GM23248 (cell line): Measurements from ENCODE around the gene DYSF. TPM values are rescaled to one million over a fixed set of nuclear protein-coding genes. Genes with fewer than 3 reads are reported as not detected.

Source experiments
- DNase-seq: peaks from one replicate; pipeline ENCODE4 v3.0.0-alpha.2; 2015
- H2AFZ ChIP-seq: fragments of 200-600 bp; sonication (generic); 2 replicates; pipeline ENCODE4 v1.6.1; 2016; ENCODE audit warnings: antibody characterized with exemption
- H3F3A ChIP-seq: fragments of 200-600 bp; sonication (generic); 2 replicates; pipeline ENCODE4 v1.6.1; 2016; ENCODE audit warnings: mild to moderate bottlenecking, antibody characterized with exemption, mixed run types; ENCODE audit not compliant: insufficient read depth
- H3K27ac ChIP-seq: fragments of 200-600 bp; sonication (generic); 2 replicates; pipeline ENCODE4 v1.5.1; 2016; ENCODE audit warnings: mild to moderate bottlenecking
- H3K27me3 ChIP-seq: fragments of 200-600 bp; sonication (generic); replicated peaks from 2 replicates; pipeline ENCODE4 v1.6.1; 2016; ENCODE audit warnings: mild to moderate bottlenecking; ENCODE audit not compliant: insufficient read depth
- H3K36me3 ChIP-seq: fragments of 200-600 bp; sonication (generic); 2 replicates; pipeline ENCODE4 v1.6.1; 2016; ENCODE audit warnings: low read depth, mild to moderate bottlenecking
- H3K4me1 ChIP-seq: fragments of 200-600 bp; sonication (generic); 2 replicates; pipeline ENCODE4 v1.6.1; 2016; ENCODE audit warnings: mild to moderate bottlenecking; ENCODE audit not compliant: insufficient read depth
- H3K4me2 ChIP-seq: fragments of 200-600 bp; sonication (generic); one replicate; pipeline ENCODE4 v1.6.1; 2016; ENCODE audit warnings: mild to moderate bottlenecking; ENCODE audit not compliant: unreplicated experiment
- H3K4me3 ChIP-seq: fragments of 200-600 bp; sonication (generic); 2 replicates; pipeline ENCODE4 v1.5.1; 2016; ENCODE audit warnings: mild to moderate bottlenecking
- H3K79me2 ChIP-seq: fragments of 200-600 bp; sonication (generic); 2 replicates; pipeline ENCODE4 v1.6.1; 2016; ENCODE audit warnings: mild to moderate bottlenecking; ENCODE audit not compliant: insufficient read depth
- H3K9ac ChIP-seq: fragments of 200-600 bp; sonication (generic); 2 replicates; pipeline ENCODE4 v1.6.1; 2016; ENCODE audit warnings: mild to moderate bottlenecking
- H3K9me2 ChIP-seq: fragments of 200-600 bp; sonication (generic); 2 replicates; pipeline ENCODE4 v1.6.1; 2016; ENCODE audit warnings: mixed run types, mild to moderate bottlenecking, moderate library complexity; ENCODE audit not compliant: insufficient read depth
- H3K9me3 ChIP-seq: fragments of 200-600 bp; sonication (generic); one replicate; pipeline ENCODE4 v1.6.1; 2017; ENCODE audit warnings: low read depth
- H4K20me1 ChIP-seq: fragments of 200-600 bp; sonication (generic); 2 replicates; pipeline ENCODE4 v1.6.0; 2016; ENCODE audit not compliant: insufficient read depth
- EZH2 ChIP-seq: fragments of 200-600 bp; sonication (generic); IDR thresholded peaks from 2 replicates; pipeline ENCODE4 v1.6.1; 2018; ENCODE audit warnings: antibody characterized with exemption, mild to moderate bottlenecking; ENCODE audit not compliant: insufficient read depth, poor library complexity, severe bottlenecking
- EZH2phosphoT487 ChIP-seq: fragments of 200-600 bp; sonication (generic); IDR thresholded peaks from 2 replicates; pipeline ENCODE4 v1.6.1; 2018; ENCODE audit warnings: antibody characterized with exemption, moderate library complexity, mild to moderate bottlenecking, low read depth; ENCODE audit not compliant: insufficient read depth
- WGBS, 2 experiments: methylation state at CpG; one replicate each; pipeline ENCODE4 v1.1.6; 2015 to 2017; ENCODE audit warnings: low lambda C conversion rate in 2 of 2, low coverage in 1 of 2; ENCODE audit errors: missing lambda C conversion rate in 2 of 2; 5-methylcytosine and 5-hydroxymethylcytosine counted together
- in situ Hi-C: fragments of 300-500 bp; cut with MboI; formaldehyde crosslinking; loops from 2 replicates; pipeline ENCODE4 v1.15.0; 2020
- polyA plus RNA-seq: library from polyadenylated mRNA; unstranded; fragments of >200 nt; fragmentation: Nextera tagmentation; extraction: Ambion mirVana; gene quantifications from 2 replicates; pipeline ENCODE4 v1.2.1, GENCODE V29; 2016
- total RNA-seq: library from RNA; depleted of rRNA; stranded (reverse); fragments of >200 nt; shearing (Covaris generic); gene quantifications from 2 replicates; pipeline ENCODE4 v1.2.3, GENCODE V29; 2014

Gene DYSF
- total and polyA plus RNA-seq, 2 experiments from 2014 or later = 0.25 to 0.54 TPM

DNA sequence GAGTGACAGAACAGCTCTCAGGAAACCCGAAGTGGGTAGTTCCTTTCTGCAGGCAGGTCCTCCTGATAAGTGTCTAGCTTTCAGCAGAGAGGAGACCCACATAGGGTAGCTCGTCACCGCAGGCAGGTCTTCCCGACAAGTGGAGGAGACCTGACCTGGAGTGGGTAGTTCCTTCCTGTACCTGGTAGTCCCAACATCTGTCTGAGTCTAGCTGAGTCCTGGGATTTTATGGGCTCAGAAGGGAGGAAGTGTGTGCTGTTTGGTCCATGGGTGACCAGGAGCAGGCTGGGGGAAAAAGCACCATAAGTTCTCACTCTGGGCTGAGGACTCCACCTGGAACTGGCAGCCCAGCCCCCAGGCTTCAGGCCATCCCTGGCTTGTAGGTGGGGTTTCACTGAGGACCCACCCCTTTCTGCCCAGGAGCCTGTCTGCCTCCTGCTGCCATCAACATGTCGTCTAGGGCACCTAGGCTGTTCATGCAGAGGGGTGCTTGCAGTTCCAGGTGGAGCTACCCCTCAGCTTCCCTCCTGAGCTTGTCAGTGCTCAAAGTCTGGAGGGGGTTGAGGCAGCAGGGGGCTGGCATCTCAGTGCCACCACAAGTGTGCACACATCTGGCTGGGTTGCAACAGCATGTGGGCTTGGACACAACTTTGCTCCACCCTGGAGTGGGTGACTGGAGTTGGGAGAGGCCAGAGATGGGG lies 9.4 kb downstream of the DYSF start:
- H3K4me1 ChIP-seq = no peaks in the 10 kb centered on the region
- H3K27me3 ChIP-seq = peaks cover 41% of the 10 kb centered on the region

DNA sequence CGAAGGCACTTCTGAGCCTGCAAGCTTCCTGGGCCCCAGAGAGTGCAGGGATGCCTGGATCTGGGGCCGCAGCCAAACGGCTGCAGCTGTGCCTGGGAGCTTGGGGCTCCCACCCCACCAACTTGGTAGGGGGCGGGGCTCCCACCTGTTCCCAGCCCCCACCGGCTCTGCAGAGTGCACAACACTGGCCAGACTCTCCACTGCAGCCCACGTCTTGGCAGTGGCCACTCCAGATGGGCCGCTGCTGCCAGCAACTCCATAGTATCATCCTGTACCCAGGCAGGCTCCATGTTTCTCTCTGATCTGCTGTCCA lies 9.9 kb downstream of the DYSF start:
- no peaks in the 10 kb centered on the region for H3K36me3 ChIP-seq
- H4K20me1 ChIP-seq = no peaks in the 10 kb centered on the region
- TF ChIP-seq EZH2phosphoT487 (no peak), EZH2 (no peak)
- 52 to 65% methylated on average over 6 to 7 of the region's 7 CpGs for whole genome bisulfite sequencing, 2 experiments
- no peak overlapping the region for H3K4me2 ChIP-seq
- no peak overlapping the region for H3K27ac ChIP-seq
- H3F3A ChIP-seq = no peaks in the 10 kb centered on the region
- H2AFZ ChIP-seq = no peak overlapping the region
- no peaks in the 10 kb centered on the region for H3K79me2 ChIP-seq
- in situ Hi-C loops = no loop called here
- H3K9ac ChIP-seq = no peak overlapping the region
- peaks cover 46% of the 10 kb centered on the region for H3K27me3 ChIP-seq
- H3K9me2 ChIP-seq = no peaks in the 10 kb centered on the region
- no peak overlapping the region for H3K4me3 ChIP-seq
- no peaks in the 10 kb centered on the region for H3K4me1 ChIP-seq
- H3K9me3 ChIP-seq = no peaks in the 10 kb centered on the region
- DNase-seq = no peak

More for the DNA sequence above, 9.4 kb downstream of the DYSF start:
- no peak overlapping the region for H3K4me2 ChIP-seq
- DNase-seq = no peak
- no peak overlapping the region for H3K4me3 ChIP-seq
- no peaks in the 10 kb centered on the region for H3K9me2 ChIP-seq
- no peaks in the 10 kb centered on the region for H3K36me3 ChIP-seq
- no peaks in the 10 kb centered on the region for H3K79me2 ChIP-seq
- no peaks in the 10 kb centered on the region for H4K20me1 ChIP-seq
- TF ChIP-seq EZH2 (no peak), EZH2phosphoT487 (no peak)
- H3K9ac ChIP-seq = no peak overlapping the region
- H3F3A ChIP-seq = no peaks in the 10 kb centered on the region
- H3K9me3 ChIP-seq = no peaks in the 10 kb centered on the region
- in situ Hi-C loops = no loop called here
- no peak overlapping the region for H2AFZ ChIP-seq
- no peak overlapping the region for H3K27ac ChIP-seq
- WGBS, 2 experiments = 55 to 67% methylated on average over 5 of the region's 5 CpGs

DNA sequence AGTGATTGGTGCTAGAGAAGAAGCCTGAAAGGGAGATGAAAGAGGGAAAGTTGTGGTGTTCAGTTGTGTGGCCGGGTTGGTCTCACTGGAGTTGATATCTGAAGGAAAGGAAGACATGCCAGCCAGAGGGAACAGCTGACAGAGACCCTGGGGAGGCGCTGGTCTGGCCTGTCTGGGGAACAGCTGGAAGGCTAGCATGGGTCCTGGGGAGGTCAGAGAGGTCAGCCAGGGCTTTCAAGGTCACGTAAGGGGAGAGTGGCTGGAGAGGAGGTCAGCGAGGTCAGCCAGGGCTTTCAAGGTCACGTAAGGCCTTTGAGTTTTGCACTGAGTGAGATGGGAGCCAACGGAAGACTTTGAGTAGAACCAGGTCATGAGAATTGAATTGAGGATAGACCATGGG lies 11.0 kb downstream of the DYSF start:
- Histone ChIP-seq H3K79me2 (no peaks in the 10 kb centered on the region), H3K36me3 (no peaks in the 10 kb centered on the region), H3K4me1 (no peaks in the 10 kb centered on the region), H3K27me3 (peaks cover 57% of the 10 kb centered on the region), H3K9ac (no peak overlapping the region), H2AFZ (no peak overlapping the region), H3F3A (no peaks in the 10 kb centered on the region), H3K9me3 (no peaks in the 10 kb centered on the region), H3K27ac (no peak overlapping the region), H3K4me2 (no peak overlapping the region), H3K4me3 (no peak overlapping the region), H3K9me2 (no peaks in the 10 kb centered on the region), H4K20me1 (no peaks in the 10 kb centered on the region)
- TF ChIP-seq EZH2phosphoT487 (no peak), EZH2 (no peak)
- 82 to 83% methylated on average over 6 of the region's 6 CpGs for WGBS, 2 experiments
- DNase-seq = no peak
- in situ Hi-C loops = no loop called here

DNA sequence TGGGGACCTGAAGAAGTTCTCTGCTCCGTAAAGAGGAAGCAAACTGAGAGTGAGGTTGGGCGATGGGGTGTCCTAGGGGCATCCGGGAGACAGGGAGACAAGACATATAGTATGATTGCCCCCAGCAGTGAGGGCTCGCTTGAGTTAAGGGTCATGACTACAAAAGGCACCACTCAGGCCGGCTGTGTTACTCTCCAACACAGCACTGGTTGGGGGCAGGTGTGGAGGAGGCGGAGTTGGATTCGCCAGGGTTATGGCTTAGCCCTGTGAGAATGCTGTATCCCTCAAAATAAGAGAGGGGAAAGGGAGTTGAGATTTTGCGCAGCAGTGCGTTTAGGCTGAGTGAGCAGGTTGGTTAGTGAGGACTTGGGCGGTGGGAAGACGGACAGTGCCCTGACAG lies 12.0 kb downstream of the DYSF start:
- H3F3A ChIP-seq = no peaks in the 10 kb centered on the region
- DNase-seq = no peak
- WGBS, 2 experiments = 24 to 26% methylated on average over 11 of the region's 11 CpGs
- no peaks in the 10 kb centered on the region for H4K20me1 ChIP-seq
- in situ Hi-C loops = no loop called here
- H3K4me2 ChIP-seq = no peak overlapping the region
- H3K79me2 ChIP-seq = no peaks in the 10 kb centered on the region
- TF ChIP-seq EZH2phosphoT487 = no peak
- no peak for TF ChIP-seq EZH2
- peaks cover 59% of the 10 kb centered on the region for H3K27me3 ChIP-seq
- no peak overlapping the region for H3K27ac ChIP-seq
- H3K9me3 ChIP-seq = no peaks in the 10 kb centered on the region
- no peaks in the 10 kb centered on the region for H3K9me2 ChIP-seq
- no peak overlapping the region for H3K9ac ChIP-seq
- H3K36me3 ChIP-seq = no peaks in the 10 kb centered on the region
- no peaks in the 10 kb centered on the region for H3K4me1 ChIP-seq
- H3K4me3 ChIP-seq = no peak overlapping the region
- no peak overlapping the region for H2AFZ ChIP-seq

DNA sequence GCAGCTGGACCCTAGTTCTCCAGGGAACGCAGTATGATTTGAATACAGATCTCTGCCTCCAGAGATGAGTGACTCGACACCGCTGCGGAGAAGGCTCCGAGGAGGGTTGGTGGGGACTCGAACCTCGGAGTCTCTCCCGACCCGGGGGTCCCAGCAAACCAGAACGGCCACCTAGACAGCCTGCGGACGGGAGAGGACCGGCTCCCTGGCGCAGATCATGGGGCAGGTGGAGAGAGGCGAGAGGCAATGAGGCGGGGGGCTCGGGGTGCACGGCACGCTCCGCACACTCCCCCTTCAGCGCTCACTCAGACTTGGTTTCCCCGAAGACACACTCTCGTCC lies 12.6 kb downstream of the DYSF start:
- peaks cover 3% of the 10 kb centered on the region; the same call in 1 of the 2 replicates for H3K4me1 ChIP-seq
- no peaks in the 10 kb centered on the region for H3K36me3 ChIP-seq
- H3K9me3 ChIP-seq = no peaks in the 10 kb centered on the region
- 7 to 8% methylated on average over 12 to 23 of the region's 23 CpGs for WGBS, 2 experiments
- H3K4me3 ChIP-seq = peak overlapping the region; percentile 75
- H2AFZ ChIP-seq = peak overlapping the region; percentile 75
- H3K27ac ChIP-seq = no peak overlapping the region
- no peaks in the 10 kb centered on the region for H3K79me2 ChIP-seq
- H3K4me2 ChIP-seq = peak overlapping the region; percentile 88
- 0 out of 2 replicates have a peak, but pooled peaks have one; percentile 6 for TF ChIP-seq EZH2phosphoT487
- TF ChIP-seq EZH2 = peak; percentile 72
- DNase-seq = no peak
- in situ Hi-C loops = no loop called here
- no peaks in the 10 kb centered on the region for H4K20me1 ChIP-seq
- peaks cover 59% of the 10 kb centered on the region for H3K27me3 ChIP-seq
- H3K9ac ChIP-seq = no peak overlapping the region
- H3K9me2 ChIP-seq = no peaks in the 10 kb centered on the region
- no peaks in the 10 kb centered on the region for H3F3A ChIP-seq
